ENCODE results near the gene ZNF628.

The ZNF628 gene

GRCh38 chr19:55502197-55502952 is 26.0 kb downstream of the ZNF628 start:
- DNase-seq, result no peak

GRCh38 chr19:55503157-55503501 is 26.7 kb downstream of the ZNF628 start:
- DNase-seq, result no peak

GRCh38 chr19:55503502-55504251 is 27.3 kb downstream of the ZNF628 start:
- peak; percentile 93 for DNase-seq

GRCh38 chr19:55504252-55504603 is 27.8 kb downstream of the ZNF628 start:
- no peak for DNase-seq

DNA sequence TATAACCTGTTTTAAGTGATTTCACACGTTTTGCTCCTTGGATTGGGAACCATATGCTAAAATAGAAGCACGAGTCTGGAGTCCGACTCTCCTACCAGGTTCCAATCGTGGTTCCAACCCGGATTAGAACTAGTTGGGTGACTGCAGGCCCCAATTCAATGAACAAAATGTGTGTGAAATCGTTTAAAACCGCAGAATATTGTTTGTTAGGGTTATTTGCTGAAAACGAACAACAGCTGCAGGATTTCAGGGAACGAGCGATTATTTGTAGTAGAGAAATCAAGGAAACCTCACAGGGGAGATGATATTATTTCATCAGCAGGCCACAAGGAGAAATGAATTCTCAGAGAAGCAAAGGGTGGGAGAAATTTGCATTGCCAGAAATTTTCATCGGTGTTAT is 28.6 kb downstream of the ZNF628 start:
- no peak for DNase-seq

DNA sequence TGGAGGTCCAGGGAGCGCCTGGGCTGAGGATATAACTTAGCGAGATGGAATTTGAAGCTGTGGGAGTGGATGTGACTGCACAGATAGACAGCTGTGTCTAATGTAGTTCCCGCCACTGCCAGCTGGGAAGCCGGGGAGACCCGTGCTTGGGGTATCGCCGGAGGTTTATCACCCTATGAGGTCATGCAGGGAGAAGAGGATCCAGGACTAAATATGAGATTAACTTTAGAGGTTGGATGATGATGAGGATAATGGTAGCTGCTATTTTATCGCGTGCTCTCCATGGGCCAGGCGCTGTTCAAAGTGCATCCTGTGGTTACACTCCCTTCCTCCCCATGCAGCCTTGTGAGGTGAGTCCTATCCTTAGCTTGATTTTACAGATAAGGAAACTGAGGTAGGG is 31.7 kb downstream of the ZNF628 start:
- no peak for DNase-seq

- peak; percentile 96 for DNase-seq
These were observed 40.6 kb downstream of the ZNF628 start for GRCh38 chr19:55516878-55517620.

- no peak for DNase-seq
These were observed 43.3 kb downstream of the ZNF628 start for GRCh38 chr19:55519451-55520311.

GRCh38 chr19:55520691-55521292 is 44.4 kb downstream of the ZNF628 start:
- no peak for DNase-seq

GRCh38 chr19:55525289-55526101 is 49.1 kb downstream of the ZNF628 start:
- peak; percentile 55 for DNase-seq

DNA sequence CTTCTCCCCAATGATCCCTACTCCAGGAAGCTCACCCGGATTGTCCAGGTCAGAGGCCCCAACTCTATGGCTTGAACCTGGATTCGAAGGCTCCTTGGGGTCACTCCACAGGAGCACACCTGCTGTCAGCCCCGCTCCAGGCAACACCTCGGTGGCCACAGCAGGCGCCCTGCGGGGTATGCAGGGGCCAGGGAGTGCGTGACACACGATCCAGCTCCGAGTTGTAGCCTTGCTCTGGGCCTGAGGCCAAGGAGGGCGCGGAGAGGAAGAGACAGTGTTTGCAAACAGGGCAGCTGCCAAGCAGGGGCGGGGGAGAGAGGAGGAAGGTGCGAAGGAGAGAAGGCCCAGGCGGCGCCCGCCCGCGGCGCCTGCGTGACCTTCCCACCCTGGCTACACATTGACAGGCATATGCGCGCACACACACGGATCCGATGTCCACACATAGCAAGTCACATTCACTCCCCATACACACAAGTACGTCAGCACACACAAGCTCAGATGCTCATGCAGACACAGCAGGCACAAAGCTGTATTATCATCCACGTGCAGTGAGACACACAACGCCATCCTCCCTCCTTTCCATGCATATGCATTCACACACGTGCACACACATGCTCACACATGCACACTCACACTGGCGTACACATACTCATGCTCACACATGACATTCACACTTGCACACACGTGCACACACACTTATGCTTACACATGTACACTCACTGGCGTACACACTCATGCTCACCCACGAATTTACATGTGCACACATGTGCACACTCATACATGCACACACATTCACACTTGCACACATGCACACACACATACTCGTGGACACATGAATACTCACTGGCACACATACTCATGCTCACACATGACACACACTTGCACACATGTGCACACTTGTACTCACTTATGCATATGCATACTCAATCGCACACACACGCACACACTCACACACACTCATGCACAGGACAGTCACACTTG is 50.1 kb downstream of the ZNF628 start:
- peak; percentile 95 for DNase-seq

- DNase-seq, result no peak
These were observed 51.0 kb downstream of the ZNF628 start for GRCh38 chr19:55527197-55528029.

- peak; percentile 91 for DNase-seq
These were observed 51.8 kb downstream of the ZNF628 start for GRCh38 chr19:55528030-55528803.

DNA sequence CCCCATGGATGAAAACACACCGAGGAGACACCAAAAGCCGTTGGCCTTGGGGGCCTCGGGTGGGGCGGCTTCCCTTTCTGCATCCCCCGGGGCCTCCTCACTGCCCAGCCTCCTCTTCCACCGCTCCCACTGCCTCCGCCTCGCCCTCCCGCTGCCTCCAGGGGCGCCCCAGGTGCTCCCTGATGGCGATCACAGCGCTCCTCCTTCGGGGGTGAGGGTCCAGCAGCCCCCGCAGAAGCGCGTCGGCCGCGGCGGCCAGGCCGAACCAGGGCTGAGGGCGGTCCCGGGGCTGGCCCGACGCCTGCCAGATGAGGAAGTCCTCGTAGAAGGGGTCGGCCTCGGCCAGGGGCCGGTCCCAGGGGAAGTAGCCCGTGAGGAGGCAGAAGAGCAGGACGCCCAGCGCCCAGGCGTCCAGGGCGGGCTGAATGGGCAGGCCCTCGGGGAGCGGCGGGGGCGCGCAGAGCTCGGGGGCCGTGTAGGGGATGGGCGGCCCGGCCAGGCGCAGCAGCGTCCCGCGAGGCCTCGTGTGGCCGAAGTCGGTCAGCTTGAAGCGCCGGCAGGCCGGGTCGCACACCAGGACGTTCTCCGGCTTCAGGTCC is 53.3 kb downstream of the ZNF628 start:
- DNase-seq, result no peak

- no peak for DNase-seq
These were observed 54.6 kb downstream of the ZNF628 start for GRCh38 chr19:55530996-55531395.
